GM23248 (cell line): ENCODE measurements around the gene MMP3.

ENCODE experiments used
- EZH2 ChIP-seq: fragments of 200-600 bp; sonication (generic); IDR thresholded peaks from 2 replicates; pipeline ENCODE4 v1.6.1; 2018; ENCODE audit warnings: antibody characterized with exemption, mild to moderate bottlenecking; ENCODE audit not compliant: insufficient read depth, poor library complexity, severe bottlenecking
- EZH2phosphoT487 ChIP-seq: fragments of 200-600 bp; sonication (generic); IDR thresholded peaks from 2 replicates; pipeline ENCODE4 v1.6.1; 2018; ENCODE audit warnings: antibody characterized with exemption, moderate library complexity, mild to moderate bottlenecking, low read depth; ENCODE audit not compliant: insufficient read depth

DNA sequence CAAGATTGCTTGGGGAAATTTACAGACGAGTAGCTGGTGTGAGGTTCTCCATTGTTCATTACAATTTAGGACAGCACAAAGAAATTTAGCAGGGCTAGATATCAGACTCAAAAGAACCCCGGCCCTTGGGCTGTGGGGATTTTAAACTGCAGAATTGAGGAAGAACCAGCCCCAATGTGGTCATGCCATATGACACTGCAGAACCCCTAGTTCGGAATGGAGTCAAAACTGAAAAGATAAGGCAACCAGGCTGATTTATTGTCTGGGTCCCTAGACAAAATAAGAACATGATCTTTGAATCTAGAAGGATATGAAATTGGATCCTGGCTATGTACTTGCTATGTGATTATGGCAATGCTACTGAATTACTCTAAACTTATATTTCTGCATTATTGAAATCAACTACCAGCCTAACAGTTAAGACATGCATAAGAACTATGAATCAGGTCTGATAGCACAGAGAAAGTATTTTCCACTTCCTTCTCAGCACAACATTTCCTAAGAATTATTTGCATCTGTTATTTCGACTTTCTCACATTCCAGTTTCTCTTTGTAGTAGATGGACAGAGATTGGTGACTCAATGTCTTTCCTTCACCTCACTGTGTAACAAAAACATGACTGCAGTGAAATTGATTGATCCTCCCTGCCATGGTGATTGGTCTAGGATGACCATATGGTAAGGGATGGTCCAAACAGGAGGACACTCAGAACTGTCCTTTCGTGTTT, 13.2 kb downstream of the MMP3 start:
- TF ChIP-seq EZH2: no peak
- TF ChIP-seq EZH2phosphoT487: no peak
